ENCODE results near the gene KLHL20.

KLHL20 gene

GRCh38 chr1:173824315-173825081, 109.7 kb downstream of the KLHL20 start, which contains the start of the genes CENPL and DARS2:
CENPL (minus strand) TSS chr1:173824883; CDS start chr1:173811299, 13,584 bp downstream.
DARS2 (plus strand) TSS chr1:173824673; CDS start chr1:173825230, 557 bp downstream.
- intact Hi-C loops (cut with DNase I): loop anchor here (1.0 to 10.0 kb wide), 6 partner anchors 42 to 1000 kb away; partner anchors contain the start of genes GAS5, KLHL20 and PRDX6
- peak; percentile 90 to 99 (median 95) for DNase-seq

GRCh38 chr1:173827611-173828010, 112.8 kb downstream of the KLHL20 start:
- intact Hi-C loops (cut with DNase I): loop anchor here (10.0 kb wide), 1 partner anchor 1003 kb away; no protein-coding TSS in a partner anchor
- no peak for DNase-seq

GRCh38 chr1:173832748-173833147, 118.0 kb downstream of the KLHL20 start:
- no peak for DNase-seq
- intact Hi-C loops (cut with DNase I): no loop called here
